HEK293 (cell line): Measurements from ENCODE around the gene DYNC1I1.

ENCODE experiments used
- BCL11B ChIP-seq: fragments of 450-650 bp; formaldehyde crosslinking; IDR thresholded peaks from 2 replicates; pipeline ENCODE4 v1.5.1; 2016; ENCODE audit warnings: low read depth, missing biosample characterization, missing genetic modification characterization
- KLF8 ChIP-seq: fragments of 450-650 bp; formaldehyde crosslinking; IDR thresholded peaks from 2 replicates; pipeline ENCODE4 v1.5.1; 2016; ENCODE audit warnings: missing biosample characterization, missing genetic modification characterization
- OSR2 ChIP-seq: fragments of 450-650 bp; formaldehyde crosslinking; IDR thresholded peaks from 2 replicates; pipeline ENCODE4 v1.5.1; 2016; ENCODE audit warnings: missing biosample characterization, missing genetic modification characterization
- PRDM10 ChIP-seq: fragments of 450-650 bp; formaldehyde crosslinking; IDR thresholded peaks from 2 replicates; pipeline ENCODE4 v1.5.1; 2016; ENCODE audit warnings: missing biosample characterization, missing genetic modification characterization
- SCRT1 ChIP-seq: fragments of 450-650 bp; formaldehyde crosslinking; IDR thresholded peaks from 2 replicates; pipeline ENCODE4 v1.5.1; 2016; ENCODE audit warnings: missing biosample characterization, missing genetic modification characterization, borderline replicate concordance
- ZBTB17 ChIP-seq: fragments of 450-650 bp; formaldehyde crosslinking; IDR thresholded peaks from 2 replicates; pipeline ENCODE4 v1.5.1; 2016; ENCODE audit warnings: missing biosample characterization, missing genetic modification characterization
- ZBTB44 ChIP-seq: fragments of 450-650 bp; IDR thresholded peaks from 2 replicates; pipeline ENCODE4 v1.5.1; 2018; ENCODE audit warnings: missing biosample characterization, mild to moderate bottlenecking, missing genetic modification characterization
- ZFP41 ChIP-seq: fragments of 450-650 bp; formaldehyde crosslinking; IDR thresholded peaks from 2 replicates; pipeline ENCODE4 v1.5.1; 2016; ENCODE audit warnings: missing biosample characterization, missing genetic modification characterization, borderline replicate concordance
- ZFP69B ChIP-seq: fragments of 450-650 bp; formaldehyde crosslinking; IDR thresholded peaks from 2 replicates; pipeline ENCODE4 v1.5.1; 2016; ENCODE audit warnings: missing biosample characterization, missing genetic modification characterization
- ZIC2 ChIP-seq: fragments of 450-650 bp; formaldehyde crosslinking; IDR thresholded peaks from 2 replicates; pipeline ENCODE4 v1.5.1; 2016; ENCODE audit warnings: missing biosample characterization, missing genetic modification characterization
- ZNF157 ChIP-seq: fragments of 450-650 bp; formaldehyde crosslinking; IDR thresholded peaks from 2 replicates; pipeline ENCODE4 v1.5.1; 2016; ENCODE audit warnings: missing biosample characterization, missing genetic modification characterization
- ZNF16 ChIP-seq: fragments of 450-650 bp; formaldehyde crosslinking; IDR thresholded peaks from 2 replicates; pipeline ENCODE4 v1.5.1; 2016; ENCODE audit warnings: low read depth, missing biosample characterization, missing genetic modification characterization
- ZNF18 ChIP-seq: fragments of 450-650 bp; formaldehyde crosslinking; IDR thresholded peaks from 2 replicates; pipeline ENCODE4 v1.5.1; 2016; ENCODE audit warnings: missing biosample characterization, missing genetic modification characterization
- ZNF223 ChIP-seq: fragments of 450-650 bp; formaldehyde crosslinking; IDR thresholded peaks from 2 replicates; pipeline ENCODE4 v1.5.1; 2016; ENCODE audit warnings: missing biosample characterization, missing genetic modification characterization
- ZNF248 ChIP-seq: fragments of 450-650 bp; formaldehyde crosslinking; IDR thresholded peaks from 2 replicates; pipeline ENCODE4 v1.5.1; 2017; ENCODE audit warnings: missing biosample characterization, missing genetic modification characterization
- ZNF266 ChIP-seq: fragments of 450-650 bp; formaldehyde crosslinking; IDR thresholded peaks from 2 replicates; pipeline ENCODE4 v1.5.1; 2016; ENCODE audit warnings: missing biosample characterization, missing genetic modification characterization, low read depth
- ZNF302 ChIP-seq: fragments of 450-650 bp; formaldehyde crosslinking; IDR thresholded peaks from 2 replicates; pipeline ENCODE4 v1.5.1; 2016; ENCODE audit warnings: missing biosample characterization, missing genetic modification characterization, low read depth
- ZNF324 ChIP-seq: fragments of 450-650 bp; formaldehyde crosslinking; IDR thresholded peaks from 2 replicates; pipeline ENCODE4 v1.5.1; 2016; ENCODE audit warnings: missing biosample characterization, missing genetic modification characterization
- ZNF404 ChIP-seq: fragments of 450-650 bp; formaldehyde crosslinking; IDR thresholded peaks from 2 replicates; pipeline ENCODE4 v1.5.1; 2017; ENCODE audit warnings: missing biosample characterization, missing genetic modification characterization
- ZNF426 ChIP-seq: fragments of 450-650 bp; formaldehyde crosslinking; IDR thresholded peaks from 2 replicates; pipeline ENCODE4 v1.5.1; 2017; ENCODE audit warnings: missing biosample characterization, missing genetic modification characterization, mild to moderate bottlenecking, inconsistent platforms, moderate library complexity
- ZNF488 ChIP-seq: fragments of 450-650 bp; formaldehyde crosslinking; IDR thresholded peaks from 2 replicates; pipeline ENCODE4 v1.5.1; 2016; ENCODE audit warnings: missing biosample characterization, missing genetic modification characterization
- ZNF513 ChIP-seq: fragments of 450-650 bp; IDR thresholded peaks from 2 replicates; pipeline ENCODE4 v1.5.1; 2018; ENCODE audit warnings: missing biosample characterization, missing genetic modification characterization
- ZNF521 ChIP-seq: fragments of 450-650 bp; formaldehyde crosslinking; IDR thresholded peaks from 2 replicates; pipeline ENCODE4 v1.5.1; 2017; ENCODE audit warnings: missing biosample characterization, mild to moderate bottlenecking, missing genetic modification characterization
- ZNF561 ChIP-seq: fragments of 450-650 bp; IDR thresholded peaks from 2 replicates; pipeline ENCODE4 v1.5.1; 2018; ENCODE audit warnings: missing biosample characterization, missing genetic modification characterization, borderline replicate concordance
- ZNF585B ChIP-seq: fragments of 450-650 bp; formaldehyde crosslinking; IDR thresholded peaks from 2 replicates; pipeline ENCODE4 v1.5.1; 2016; ENCODE audit warnings: missing biosample characterization, missing genetic modification characterization
- ZNF600 ChIP-seq: fragments of 450-650 bp; formaldehyde crosslinking; IDR thresholded peaks from 2 replicates; pipeline ENCODE4 v1.5.1; 2016; ENCODE audit warnings: missing biosample characterization, missing genetic modification characterization
- ZNF621 ChIP-seq: fragments of 450-650 bp; formaldehyde crosslinking; IDR thresholded peaks from 2 replicates; pipeline ENCODE4 v1.5.1; 2017; ENCODE audit warnings: missing biosample characterization, missing genetic modification characterization
- ZNF626 ChIP-seq: fragments of 450-650 bp; sonication (Bioruptor Pico); formaldehyde crosslinking; IDR thresholded peaks from 2 replicates; pipeline ENCODE4 v1.5.1; 2018; ENCODE audit warnings: missing biosample characterization, missing genetic modification characterization, inconsistent platforms
- ZNF792 ChIP-seq: fragments of 450-650 bp; formaldehyde crosslinking; IDR thresholded peaks from 2 replicates; pipeline ENCODE4 v1.5.1; 2016; ENCODE audit warnings: missing biosample characterization, missing genetic modification characterization

The DYNC1I1 gene

GRCh38 chr7:95871075-95871848 lies 98.9 kb downstream of the DYNC1I1 start (continued):
- peak; percentile 40; the same call in 1 of the 2 replicates for TF ChIP-seq OSR2
- TF ChIP-seq ZNF585B (tag by site-specific recombination) = no peak
- TF ChIP-seq ZNF561 (tag by site-specific recombination) = 0 out of 2 replicates have a peak, but pooled peaks have one; percentile 15
- no peak for TF ChIP-seq ZNF488 (tag by site-specific recombination)
- no peak for TF ChIP-seq BCL11B (tag by site-specific recombination)
- TF ChIP-seq ZFP69B (tag by site-specific recombination) = no peak
- TF ChIP-seq ZNF621 = no peak
- TF ChIP-seq ZNF626 (tag by site-specific recombination) = no peak
- no peak for TF ChIP-seq KLF8 (tag by site-specific recombination)
- TF ChIP-seq ZNF600 (tag by site-specific recombination) = no peak
- no peak for TF ChIP-seq ZBTB17
- TF ChIP-seq ZFP41 (tag by site-specific recombination) = no peak
- TF ChIP-seq ZNF266 = no peak
- TF ChIP-seq ZNF513 (tag by site-specific recombination) = no peak
- no peak for TF ChIP-seq ZNF223 (tag by site-specific recombination)
- no peak for TF ChIP-seq ZNF792
- TF ChIP-seq ZBTB44 (tag by site-specific recombination) = 0 out of 2 replicates have a peak, but pooled peaks have one; percentile 5
- peak; percentile 7; the same call in 1 of the 2 replicates for TF ChIP-seq SCRT1 (tag by site-specific recombination)
- no peak for TF ChIP-seq ZNF521 (tag by site-specific recombination)
- TF ChIP-seq ZNF18 (tag by site-specific recombination) = peak; percentile 16; the same call in 1 of the 2 replicates
- no peak for TF ChIP-seq ZNF16
- no peak for TF ChIP-seq ZNF324 (tag by site-specific recombination)
- TF ChIP-seq ZNF248 (tag by site-specific recombination) = no peak
- TF ChIP-seq PRDM10 (tag by site-specific recombination) = no peak
- no peak for TF ChIP-seq ZNF302
- TF ChIP-seq ZNF426 (tag by site-specific recombination) = no peak
- no peak for TF ChIP-seq ZNF404
- TF ChIP-seq ZNF157 (tag by site-specific recombination) = no peak
- no peak for TF ChIP-seq ZIC2 (tag by site-specific recombination)
